ENCODE measurements around the gene GUCY2C. TPM values are rescaled to one million over a fixed set of nuclear protein-coding genes. Genes with fewer than 3 reads are reported as not detected.

The GUCY2C gene
- total and polyA plus RNA-seq, 8 donors = 0.40 to 0.64 (median 0.50) TPM; not detected in 2

GRCh38 chr12:14591719-14592118 is 104.7 kb downstream of the GUCY2C start:
- H3K27me3 ChIP-seq = no peaks in the 10 kb centered on the region
- no peak overlapping the region for H3K27ac ChIP-seq
- no peak for ATAC-seq
- peaks cover 0 to 5% of the 10 kb centered on the region in 2 donors for H3K9me3 ChIP-seq
- intact Hi-C loops (cut with DNase I) = no loop called here
- no peaks in the 10 kb centered on the region for H3K36me3 ChIP-seq
- no peaks in the 10 kb centered on the region for H3K4me1 ChIP-seq
- H3K4me3 ChIP-seq = no peak overlapping the region
- no peak for DNase-seq
- TF ChIP-seq CTCF (IDR thresholded peaks at IDR 0.05) = no peak

- Histone ChIP-seq H3K36me3 (no peaks in the 10 kb centered on the region), H3K27me3 (no peaks in the 10 kb centered on the region), H3K27ac (no peak overlapping the region), H3K4me1 (no peaks in the 10 kb centered on the region), H3K4me3 (no peak overlapping the region), H3K9me3 (peaks cover 0 to under 1% of the 10 kb centered on the region in 2 donors)
- intact Hi-C loops (cut with DNase I) = no loop called here
- ATAC-seq (no peak), DNase-seq (no peak)
- no peak for TF ChIP-seq CTCF (IDR thresholded peaks at IDR 0.05)
Observed at GRCh38 chr12:14589169-14590004, 107.0 kb downstream of the GUCY2C start.

- TF ChIP-seq CTCF (IDR thresholded peaks at IDR 0.05) = no peak
- Histone ChIP-seq H3K27me3 (no peaks in the 10 kb centered on the region), H3K4me3 (no peak overlapping the region), H3K27ac (no peak overlapping the region), H3K9me3 (no peaks in the 10 kb centered on the region), H3K36me3 (no peaks in the 10 kb centered on the region), H3K4me1 (no peaks in the 10 kb centered on the region)
- ATAC-seq (no peak), DNase-seq (no peak)
- intact Hi-C loops (cut with DNase I) = no loop called here
Observed at GRCh38 chr12:14588571-14588970, 107.8 kb downstream of the GUCY2C start.

- ATAC-seq (no peak), DNase-seq (no peak)
- no peaks in the 10 kb centered on the region for H3K36me3 ChIP-seq
- peaks cover 0 to 41% of the 10 kb centered on the region in 2 donors for H3K4me1 ChIP-seq
- H3K27me3 ChIP-seq = no peaks in the 10 kb centered on the region
- H3K27ac ChIP-seq = no peak overlapping the region
- TF ChIP-seq CTCF (IDR thresholded peaks at IDR 0.05) = no peak
- H3K9me3 ChIP-seq = no peaks in the 10 kb centered on the region
- intact Hi-C loops (cut with DNase I) = no loop called here
- no peak overlapping the region for H3K4me3 ChIP-seq
Observed at GRCh38 chr12:14578646-14579045, 117.8 kb downstream of the GUCY2C start.

GRCh38 chr12:14577344-14577743 is 119.1 kb downstream of the GUCY2C start:
- H3K9me3 ChIP-seq = no peaks in the 10 kb centered on the region
- peak; percentile 74 for ATAC-seq
- no peaks in the 10 kb centered on the region for H3K27me3 ChIP-seq
- peaks cover 0 to 41% of the 10 kb centered on the region in 2 donors for H3K4me1 ChIP-seq
- H3K36me3 ChIP-seq = no peaks in the 10 kb centered on the region
- DNase-seq = no peak
- TF ChIP-seq CTCF (IDR thresholded peaks at IDR 0.05) = no peak
- H3K4me3 ChIP-seq = no peak overlapping the region
- intact Hi-C loops (cut with DNase I) = no loop called here
- H3K27ac ChIP-seq = peak overlapping the region in 1 of 2 donors; percentile 42

Measured in left lung (tissue), 10 donors.